Choroid plexus epithelial cell (primary cell): Measurements from ENCODE around the gene RRAGD.
A peak's percentile ranks its signal among the peaks of the same experiment; 100 is the strongest.

ENCODE experiments used
- DNase-seq: peaks from one replicate; pipeline ENCODE4 v3.0.0-alpha.2; 2010; ENCODE audit warnings: low read depth
- H3K4me3 ChIP-seq: 2 replicates; pipeline ENCODE4 v1.5.1; 2011; ENCODE audit warnings: low read depth, mild to moderate bottlenecking, control low read depth, low read length, moderate library complexity
- CTCF ChIP-seq: conservative IDR thresholded peaks from 2 replicates; pipeline ENCODE4 v1.5.1; 2011; ENCODE audit warnings: low read depth, mild to moderate bottlenecking, control low read depth, inconsistent platforms, low read length, moderate library complexity

Gene RRAGD

GRCh38 chr6:89413006-89413400 is 930 bp upstream of the RRAGD start:
- no peak for DNase-seq
- no peak for TF ChIP-seq CTCF
- no peak overlapping the region for H3K4me3 ChIP-seq

DNA sequence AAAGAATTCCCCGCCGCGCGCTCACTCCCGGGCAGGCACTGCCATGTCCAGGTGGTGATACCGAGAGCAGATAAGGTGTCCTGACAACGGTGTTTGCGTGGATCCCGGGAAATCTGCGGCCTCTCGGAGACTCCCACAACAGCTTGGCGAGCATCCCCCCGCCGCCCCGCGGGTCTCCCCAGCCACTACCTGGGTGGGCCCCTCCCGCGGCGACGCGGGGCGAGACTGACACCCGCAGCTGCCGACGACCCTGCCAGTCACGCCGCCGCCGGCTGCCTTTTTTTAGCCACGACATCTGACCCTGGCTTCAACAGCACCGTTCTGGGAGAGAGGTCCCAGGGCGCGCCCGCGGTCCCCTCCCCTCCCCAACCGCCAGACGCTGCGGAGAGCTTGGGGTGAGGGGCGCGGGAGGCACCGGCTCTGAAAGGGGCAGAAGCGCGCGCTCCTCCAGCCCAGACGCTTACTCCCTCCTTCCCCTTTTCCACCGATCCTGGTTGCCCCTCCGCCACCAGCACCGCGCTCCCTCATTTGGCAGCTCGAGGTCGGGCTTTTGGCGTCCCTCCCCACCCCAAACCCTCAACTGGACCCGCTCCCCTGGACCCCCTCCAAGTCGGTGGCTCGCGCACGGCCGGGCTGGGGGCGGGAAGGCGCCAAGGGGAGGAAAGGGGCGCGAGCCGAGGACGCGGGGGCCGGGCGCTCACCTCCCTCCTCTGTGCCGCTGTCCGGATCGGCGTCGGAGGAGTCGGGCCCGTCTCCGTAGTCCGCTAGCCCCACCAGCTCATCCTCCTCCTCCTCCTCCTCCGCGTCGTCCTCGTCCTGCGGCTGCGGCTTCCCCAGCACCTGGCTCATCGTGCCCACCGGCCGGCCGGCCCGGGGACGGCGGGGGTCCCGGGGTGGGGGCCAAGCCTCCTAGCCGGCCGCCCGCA is 665 bp downstream of the RRAGD start:
- no peak for TF ChIP-seq CTCF
- no peak for DNase-seq
- peak overlapping the region; percentile 51 for H3K4me3 ChIP-seq

DNA sequence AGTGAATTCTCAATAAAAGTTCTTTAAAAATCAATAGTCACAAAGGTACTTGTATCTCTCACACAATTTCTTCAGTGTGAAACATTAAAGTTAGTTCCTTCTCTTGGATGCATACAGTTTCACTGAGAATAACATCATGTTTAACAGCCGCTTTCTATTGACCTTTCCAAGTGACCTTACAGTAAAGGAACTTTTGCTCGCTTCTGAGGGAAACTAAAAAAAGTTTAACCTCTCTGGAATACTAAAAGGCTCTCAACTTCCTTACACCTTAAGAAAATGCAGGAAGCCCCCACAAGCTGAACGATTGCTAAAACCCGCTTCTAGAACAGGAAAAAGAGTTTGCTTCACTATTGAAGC is 1.3 kb downstream of the RRAGD start:
- no peak for DNase-seq
- H3K4me3 ChIP-seq, result no peak overlapping the region
- no peak for TF ChIP-seq CTCF

- no peak for TF ChIP-seq CTCF
- H3K4me3 ChIP-seq, result no peak overlapping the region
- DNase-seq, result no peak
Observed at GRCh38 chr6:89410231-89410761, 1.8 kb downstream of the RRAGD start.

- no peak for TF ChIP-seq CTCF
- no peak for DNase-seq
- H3K4me3 ChIP-seq, result no peak overlapping the region
Observed at GRCh38 chr6:89409461-89410035, 2.5 kb downstream of the RRAGD start.

GRCh38 chr6:89406141-89406540 is 5.9 kb downstream of the RRAGD start:
- H3K4me3 ChIP-seq, result no peak overlapping the region
- no peak for DNase-seq
- no peak for TF ChIP-seq CTCF

DNA sequence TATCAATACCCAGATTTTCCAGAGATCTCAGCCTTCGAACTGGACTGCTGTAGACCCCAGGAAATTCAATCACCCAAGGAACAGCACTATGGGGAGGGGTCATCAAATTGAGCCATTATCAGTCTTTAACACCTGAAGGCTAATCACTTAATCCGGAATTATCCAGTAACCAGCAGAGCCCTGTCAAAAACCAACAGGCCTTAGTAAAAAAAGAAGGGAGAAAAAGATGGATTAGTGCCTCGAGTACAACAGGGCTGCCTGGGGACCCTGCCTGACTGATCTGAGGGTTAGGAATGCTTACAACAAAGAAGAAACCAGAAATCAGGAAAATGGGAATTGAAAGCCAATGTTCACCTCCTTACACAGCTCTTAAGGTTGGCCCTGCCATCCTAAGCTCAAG is 7.6 kb downstream of the RRAGD start:
- no peak overlapping the region for H3K4me3 ChIP-seq
- DNase-seq, result no peak
- no peak for TF ChIP-seq CTCF
